HG03095 (cell line): ENCODE results near the gene LRRC71.

ENCODE experiments used
- ATAC-seq: cut with Tn5 transposase; IDR thresholded peaks from one replicate; pipeline ENCODE4 v1.9.1; 2021; ENCODE audit warnings: moderate library complexity; ENCODE audit not compliant: unreplicated experiment

Gene LRRC71

DNA sequence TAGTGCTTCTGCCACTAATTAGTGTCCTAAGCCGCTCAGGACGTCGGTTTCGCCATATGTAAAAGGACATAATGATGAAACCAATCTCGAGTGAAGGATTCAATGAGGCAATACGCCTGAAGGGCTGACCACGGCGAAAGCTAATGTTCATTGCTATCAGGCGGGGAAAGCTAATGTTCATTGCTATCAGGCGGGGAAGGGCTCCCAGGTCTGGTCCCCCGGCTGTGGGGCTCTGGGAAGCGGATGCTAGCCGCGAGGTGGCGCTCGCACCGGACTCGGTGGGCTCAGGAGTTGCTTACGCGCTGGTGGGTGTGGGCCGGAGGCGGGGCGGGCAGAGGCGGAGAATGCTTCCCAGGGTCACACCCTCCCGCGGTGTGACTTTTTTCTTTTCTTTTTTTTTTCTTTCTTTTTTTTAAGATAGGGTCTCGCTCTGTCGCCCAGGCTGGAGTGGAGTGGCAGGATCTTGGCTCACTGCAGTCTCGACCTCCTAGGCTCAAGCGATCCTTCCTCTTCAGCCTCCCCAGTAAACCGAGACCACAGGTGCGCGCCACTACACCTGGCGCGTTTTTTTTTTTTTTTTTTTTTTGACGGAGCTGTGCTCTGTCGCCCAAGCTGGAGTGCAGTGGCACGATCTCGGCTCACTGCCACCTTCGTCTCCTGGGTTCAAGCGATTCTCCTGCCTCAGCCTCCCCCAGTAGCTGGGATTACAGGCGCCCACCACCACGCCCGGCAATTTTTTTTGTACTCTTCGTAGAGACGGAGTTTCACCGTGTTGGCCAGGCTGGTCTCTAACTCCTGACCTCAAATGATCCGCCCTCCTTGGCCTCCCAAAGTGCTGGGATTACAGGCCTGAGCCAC lies 28.0 kb upstream of the LRRC71 start:
- ATAC-seq, result no peak

DNA sequence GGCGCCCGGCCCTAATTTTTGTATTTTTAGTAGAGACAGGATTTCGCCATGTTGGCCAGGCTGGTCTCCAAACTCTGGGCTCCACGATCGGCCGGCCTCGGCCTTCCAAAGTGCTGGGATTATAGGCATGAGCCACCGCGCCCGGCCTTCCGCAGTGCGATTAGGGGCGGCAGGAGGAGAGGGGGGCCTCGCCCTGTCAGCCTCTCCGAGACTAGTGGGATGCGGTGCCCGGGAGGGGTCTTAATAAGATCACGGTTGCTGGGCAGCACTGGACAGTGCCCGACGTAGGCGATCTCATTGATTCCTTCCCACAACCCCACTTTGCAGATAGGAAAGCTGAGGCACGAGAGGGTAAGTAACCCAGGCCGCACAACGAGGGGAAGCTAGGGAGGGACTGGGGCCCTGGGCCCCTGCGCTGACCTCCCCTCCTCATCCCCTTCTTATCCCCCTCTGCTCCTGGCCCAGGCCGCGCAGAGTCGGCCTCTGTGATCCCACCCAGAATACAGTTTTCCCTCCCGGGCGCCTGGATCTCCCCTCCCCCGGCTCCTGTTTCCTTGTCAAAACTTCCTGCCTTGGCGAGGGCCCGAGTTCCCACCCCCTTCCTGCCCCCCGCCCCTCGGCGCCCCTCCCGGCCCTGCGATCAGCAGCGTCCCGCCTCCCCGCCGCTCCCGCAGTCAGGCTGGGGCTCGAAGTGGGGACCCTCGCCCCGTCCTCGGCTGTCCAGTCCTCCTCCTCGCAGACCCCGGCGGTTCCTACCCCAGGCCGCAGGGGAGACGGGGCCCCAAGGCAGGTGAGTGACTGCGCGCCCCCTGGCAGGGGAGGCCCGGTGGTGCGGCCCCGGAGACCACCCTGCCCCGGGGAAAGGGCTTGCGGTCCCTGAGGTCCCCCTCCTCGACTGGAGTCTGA lies 27.1 kb upstream of the LRRC71 start, which contains the start of gene PEAR1:
TSS of gene PEAR1 (plus strand) at position 671 of the 906 bp plus-strand sequence. CDS start 10,209 bp downstream, outside the sequence.
- ATAC-seq, result no peak

DNA sequence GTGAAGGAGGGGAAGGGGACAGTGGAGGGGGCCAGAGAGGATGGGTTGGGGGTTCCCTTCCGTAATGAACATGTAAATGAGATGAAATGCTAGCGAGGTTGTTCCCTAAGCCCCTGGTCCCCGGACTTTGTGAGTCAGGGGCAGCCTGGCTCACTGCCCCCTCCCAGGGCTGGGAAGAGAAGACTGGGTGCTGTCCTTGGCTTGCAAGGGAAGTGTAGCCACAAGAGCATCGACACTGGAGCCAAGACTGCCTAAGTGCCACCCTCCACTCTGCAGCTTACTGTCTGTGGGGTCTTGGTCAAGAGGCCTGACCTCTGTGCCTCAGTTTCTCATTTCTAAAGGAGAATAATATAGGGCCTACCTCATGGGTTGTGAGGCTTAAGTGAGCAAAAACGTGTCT lies 26.4 kb upstream of the LRRC71 start:
- ATAC-seq, result no peak

DNA sequence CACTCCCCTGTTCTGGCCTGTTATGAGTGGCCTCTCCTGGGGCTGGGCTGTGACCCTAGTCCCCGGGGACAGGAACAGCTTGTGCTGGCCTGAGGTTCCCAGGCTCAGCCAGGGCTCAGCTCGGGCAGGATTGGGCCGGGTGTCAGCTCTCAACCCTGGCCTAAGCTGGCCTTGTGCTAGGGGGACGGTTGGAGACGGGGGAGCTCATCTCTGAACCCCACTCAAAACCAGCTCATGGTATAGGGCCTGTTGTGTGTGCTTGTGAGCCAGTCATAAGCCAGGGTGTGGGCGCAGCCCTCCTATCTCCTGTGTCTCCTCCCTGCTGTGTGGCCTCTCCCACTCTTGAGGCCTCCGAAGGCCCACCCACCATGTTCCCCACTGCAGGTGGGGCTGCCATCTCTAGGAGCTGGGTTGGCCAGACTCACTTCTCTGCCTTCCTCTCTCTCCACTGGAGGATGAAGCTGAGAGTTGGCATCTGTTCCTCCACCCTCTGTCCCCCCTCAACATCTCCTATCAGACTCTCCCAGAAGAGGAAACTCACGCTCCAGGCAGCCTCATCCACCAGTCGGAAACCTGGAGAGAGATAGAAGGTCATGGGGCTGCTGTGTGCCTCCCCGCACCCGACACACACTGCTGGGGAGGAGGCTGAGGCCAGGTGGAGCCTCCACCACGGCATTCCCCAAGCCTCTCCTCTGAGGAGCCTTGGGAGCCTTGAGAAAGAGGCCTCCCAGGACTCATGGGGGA lies 25.5 kb upstream of the LRRC71 start:
- no peak for ATAC-seq

DNA sequence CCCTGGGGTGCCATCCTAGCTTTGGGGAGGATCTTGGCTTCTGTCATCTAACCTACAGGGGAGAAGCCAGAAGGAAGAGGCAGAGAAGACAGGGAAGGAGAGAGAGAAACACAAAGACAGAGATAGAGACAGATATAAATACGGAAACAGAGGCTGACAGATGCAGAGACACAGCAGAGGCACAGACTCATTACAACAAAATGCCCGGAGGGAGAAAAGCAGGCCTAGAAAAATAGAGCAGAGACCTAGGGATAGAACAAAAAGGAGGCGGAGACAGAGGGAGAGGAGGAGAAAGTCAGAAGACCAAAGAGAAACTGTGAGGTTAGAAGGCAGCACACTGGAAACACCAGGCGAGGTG lies 25.0 kb upstream of the LRRC71 start:
- no peak for ATAC-seq

DNA sequence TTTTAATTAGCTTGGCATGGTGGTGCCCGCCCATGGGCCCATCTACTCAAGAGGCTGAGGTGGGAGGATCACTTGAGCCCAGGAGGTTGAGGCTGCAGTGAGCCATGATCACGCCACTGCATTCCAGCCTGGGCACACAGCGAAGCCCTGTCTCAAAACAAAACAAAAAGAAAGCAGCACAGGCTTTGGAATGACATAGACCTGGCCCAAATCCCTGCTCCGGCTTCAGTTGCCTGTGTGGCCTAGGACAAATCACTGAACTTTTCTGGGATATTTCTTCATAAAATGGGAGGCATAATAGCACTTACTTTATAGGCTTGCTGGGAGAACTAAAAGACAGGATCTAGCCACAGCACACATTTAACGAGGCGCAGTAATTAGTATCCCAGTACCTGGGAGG lies 24.5 kb upstream of the LRRC71 start:
- ATAC-seq, result no peak

DNA sequence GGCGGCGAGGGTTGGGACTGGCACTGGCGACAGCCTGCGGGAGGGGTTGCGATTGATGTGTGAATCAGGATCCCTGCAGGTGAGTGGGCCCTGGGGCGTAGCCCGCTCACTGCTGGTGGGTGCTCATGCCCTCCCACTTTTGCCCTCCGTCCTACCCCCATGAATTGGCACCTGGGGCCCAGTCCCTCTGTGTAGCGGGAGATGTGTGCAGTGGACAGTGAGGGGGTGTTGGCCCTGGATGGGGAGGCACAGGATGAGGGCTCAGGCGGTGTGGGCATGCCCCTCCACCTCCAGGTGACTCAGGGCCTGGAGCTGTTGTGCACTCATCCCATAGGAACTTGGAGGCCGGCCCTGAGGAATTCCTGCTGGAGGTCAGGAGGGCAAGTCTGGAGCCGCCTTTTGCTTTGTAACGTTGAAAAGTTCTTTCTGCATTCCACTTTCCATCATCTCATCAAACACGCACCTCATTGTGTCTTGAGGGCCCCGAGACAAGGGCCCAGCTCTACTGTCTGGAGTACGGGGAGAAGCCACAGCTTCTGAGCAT lies 23.9 kb upstream of the LRRC71 start:
- no peak for ATAC-seq

DNA sequence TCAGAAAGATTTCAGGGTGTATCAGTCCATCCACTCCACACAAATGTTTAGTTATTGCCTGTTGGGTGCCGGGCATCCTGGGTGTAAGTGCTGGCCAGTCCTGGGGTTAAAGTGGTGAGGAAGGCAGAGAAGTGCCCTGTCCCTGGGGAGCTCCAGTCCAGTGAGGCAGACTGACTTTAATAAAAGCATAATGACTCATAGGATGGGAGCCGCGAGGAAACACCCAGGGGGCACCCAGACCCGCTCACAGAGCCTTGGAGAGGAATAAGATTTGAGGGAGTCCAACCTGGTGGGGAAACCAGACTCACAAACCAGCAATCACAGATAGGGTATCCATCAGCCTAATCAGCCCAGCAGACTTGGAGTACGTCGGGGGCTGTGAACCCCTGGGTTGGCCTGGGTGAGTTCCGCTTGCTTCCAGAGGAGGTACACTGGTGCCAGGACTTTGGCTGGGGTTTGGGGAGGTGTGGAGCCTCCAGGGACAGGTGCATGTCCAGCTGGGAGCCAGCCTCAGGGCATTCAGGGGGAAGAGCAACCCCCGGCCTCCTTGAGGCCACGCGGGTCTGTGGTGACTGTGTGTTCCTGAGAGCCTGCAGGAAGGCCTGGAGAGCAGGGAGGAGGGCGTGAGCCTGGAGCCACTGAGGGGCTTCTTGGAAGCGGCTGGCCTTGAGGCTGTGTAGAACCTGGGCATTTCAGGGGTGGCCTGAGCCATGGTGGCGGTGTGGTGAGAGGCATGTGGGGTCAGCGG lies 23.2 kb upstream of the LRRC71 start:
- no peak for ATAC-seq

DNA sequence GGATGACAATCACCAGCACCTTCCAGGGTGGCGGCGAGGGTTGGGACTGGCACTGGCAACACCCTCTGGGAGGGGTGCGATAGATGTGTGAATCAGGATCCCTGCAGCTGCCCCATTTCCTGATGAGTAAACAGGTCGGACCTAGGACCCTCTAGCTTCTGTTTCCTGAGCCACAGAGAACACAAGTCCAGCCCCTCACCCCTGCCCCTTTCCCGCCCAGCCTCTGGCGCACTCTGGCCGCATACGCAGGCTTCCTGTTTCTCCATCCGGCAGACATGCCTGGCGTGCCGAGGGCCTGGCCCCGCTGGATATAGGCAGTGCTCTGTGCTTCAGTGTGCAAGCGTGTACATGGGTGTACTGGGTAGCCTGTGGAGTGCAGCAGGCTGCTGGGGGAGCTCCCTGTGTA lies 22.3 kb upstream of the LRRC71 start:
- ATAC-seq, result no peak

DNA sequence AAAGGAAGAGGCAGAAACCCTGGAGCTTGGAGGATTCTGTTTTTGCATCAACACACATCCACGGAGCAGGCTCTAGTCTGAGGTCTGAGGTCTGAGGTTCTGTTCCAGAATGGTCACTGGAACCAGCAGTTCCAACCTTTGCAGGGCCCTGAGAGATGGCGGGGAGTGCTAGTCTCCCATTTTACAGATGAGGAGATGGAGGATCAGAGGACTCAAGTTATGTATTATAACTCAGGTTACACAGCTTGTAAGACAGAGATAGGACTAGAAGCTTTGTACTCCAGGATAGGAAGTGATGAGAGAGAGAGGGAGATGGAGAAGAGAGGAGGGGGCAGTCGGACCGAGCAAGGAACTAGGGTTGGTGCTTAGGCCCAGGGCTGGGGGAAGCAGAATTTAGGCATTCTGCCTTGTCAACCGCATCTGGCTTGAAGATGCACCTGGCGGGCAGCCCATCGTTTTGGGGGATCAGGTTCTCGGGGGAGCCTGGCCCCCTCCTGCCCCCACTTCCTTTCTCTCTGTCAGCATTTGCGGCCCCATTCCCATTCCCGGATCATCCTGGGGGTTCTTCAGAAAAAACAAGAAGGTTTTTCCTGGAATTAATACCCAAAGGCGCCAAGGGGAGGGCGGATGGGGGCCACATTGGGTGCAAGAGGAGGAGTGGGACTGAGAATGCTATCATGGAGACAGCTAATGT lies 21.3 kb upstream of the LRRC71 start:
- ATAC-seq, result no peak

DNA sequence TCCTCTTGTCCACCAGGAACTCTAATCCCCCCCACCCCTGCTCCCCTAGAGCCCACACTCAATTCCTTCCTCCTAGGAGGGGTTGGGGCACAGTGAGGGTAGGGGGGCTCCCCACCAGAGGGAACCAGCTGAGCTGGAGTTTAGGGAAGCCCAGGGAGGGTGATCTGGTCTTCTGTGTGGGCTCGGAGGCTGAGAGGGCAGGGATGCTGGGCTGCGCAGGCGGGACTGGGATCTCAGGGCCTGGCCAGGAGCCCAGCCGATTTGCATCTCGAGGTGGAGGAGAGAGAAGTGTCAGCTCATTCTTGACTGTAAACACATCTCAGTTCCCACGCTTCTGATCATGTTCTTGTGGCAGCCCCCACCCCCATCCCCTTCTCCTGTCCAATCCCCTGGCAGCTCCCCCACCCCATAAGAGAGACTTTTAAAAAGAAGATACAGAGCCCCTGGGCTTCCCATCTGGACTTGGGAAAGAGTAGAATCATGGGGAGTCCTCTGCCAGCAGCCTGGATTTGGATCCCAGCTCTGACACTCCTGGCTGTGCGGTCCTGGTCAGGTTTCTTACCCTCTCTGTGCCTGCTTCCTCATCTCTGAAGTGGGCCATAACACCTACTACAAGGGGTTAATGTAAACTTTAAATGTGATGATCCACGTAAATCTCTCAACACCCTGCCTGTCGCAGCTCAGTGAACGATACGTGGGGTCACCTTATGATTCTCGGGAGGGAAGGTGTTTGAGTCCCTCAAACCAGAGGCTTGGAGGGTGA lies 20.3 kb upstream of the LRRC71 start:
- ATAC-seq, result no peak

DNA sequence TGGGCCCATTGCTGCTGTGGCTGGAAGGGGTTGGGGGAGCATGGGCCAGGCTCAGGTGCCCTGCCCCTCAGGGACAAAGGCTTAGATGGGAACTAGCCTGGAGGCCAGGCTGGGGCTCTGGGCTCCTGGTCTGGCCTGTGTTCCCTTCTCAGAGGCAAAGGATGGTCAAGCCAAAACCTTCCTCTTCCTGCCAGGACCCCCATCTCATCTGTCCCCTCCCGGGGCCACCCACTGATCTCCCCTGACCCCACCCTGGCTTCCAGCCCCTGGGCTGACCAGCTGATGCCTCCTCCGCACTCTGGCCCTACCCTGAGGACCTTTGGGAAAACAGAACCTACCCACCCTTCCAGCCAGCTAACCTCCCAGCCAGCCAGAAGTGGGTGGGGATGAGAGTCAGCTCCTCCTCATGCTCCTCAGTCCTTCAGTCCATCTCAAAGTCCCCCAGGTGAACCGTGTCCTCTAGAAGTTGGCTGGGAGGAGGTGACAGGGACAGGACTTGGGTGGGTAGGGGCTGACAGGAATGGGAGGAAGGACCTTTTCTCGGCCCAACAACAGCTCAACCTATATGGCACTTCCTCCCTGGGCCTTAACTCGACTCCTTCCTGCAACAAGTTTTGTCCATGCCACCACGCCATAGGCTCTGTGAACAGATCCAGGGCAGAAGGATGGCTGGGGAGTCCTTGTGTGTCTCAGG lies 19.4 kb upstream of the LRRC71 start:
- no peak for ATAC-seq

DNA sequence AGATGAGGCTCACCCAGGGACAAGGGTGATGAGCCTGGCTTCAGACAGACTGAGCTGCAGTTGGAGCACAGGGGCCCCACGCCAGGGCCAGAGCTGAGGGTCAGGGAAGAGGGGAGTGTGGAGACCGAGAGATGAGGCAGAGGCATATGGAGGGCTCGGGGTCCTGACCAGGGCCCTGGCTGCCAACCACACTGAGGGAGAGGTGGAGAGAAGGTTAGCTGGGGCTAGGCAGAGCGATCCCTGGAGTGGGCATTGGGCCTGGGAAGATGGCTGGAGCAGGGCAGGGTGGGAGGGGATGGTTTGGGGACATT lies 18.9 kb upstream of the LRRC71 start:
- no peak for ATAC-seq

DNA sequence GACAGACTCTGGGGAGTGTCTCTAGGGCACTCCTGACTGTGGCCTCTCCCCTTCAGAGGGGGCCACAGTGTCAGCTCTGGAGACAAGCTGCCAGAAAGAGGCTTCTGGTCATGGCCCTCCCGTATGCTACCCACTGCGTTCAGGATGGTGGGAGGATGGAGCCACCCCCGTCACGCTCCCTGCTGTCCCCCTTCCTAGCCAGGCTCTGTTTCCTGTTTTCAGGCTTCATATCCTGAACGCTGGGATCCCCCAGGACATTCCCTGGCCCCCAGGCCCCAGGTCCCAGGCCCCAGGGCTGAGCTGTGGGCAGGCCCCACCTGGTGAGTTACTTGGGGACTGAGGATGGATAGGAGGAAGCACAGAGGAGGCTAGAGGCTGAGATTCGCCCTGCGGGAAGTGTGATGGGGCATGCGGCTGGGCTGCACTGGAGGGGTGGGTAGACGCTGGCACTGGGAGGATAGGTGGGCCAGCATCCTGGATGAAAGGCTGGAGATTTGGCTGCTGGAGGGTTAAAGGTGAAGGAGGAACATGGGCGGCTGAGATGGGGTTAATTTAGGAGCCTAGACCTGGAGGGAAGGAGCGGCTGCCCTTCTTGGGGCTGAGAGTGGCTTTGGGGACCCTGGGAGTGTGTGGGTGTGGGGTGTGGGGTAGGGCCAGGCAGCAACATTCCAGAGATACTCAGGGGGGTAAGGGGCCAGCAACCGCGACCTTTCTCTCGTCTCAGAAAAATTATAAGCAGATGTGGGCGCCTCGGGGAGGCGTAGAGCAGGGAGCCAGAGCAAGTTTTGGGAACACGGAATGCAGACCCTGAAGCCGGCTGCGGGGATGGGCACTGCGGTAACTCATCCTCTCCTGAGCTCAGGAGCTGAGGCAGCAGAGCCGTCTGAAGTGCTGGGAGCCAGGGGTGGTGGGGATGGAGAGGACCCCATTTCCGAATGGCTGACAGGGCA lies 18.2 kb upstream of the LRRC71 start:
- ATAC-seq, result no peak

DNA sequence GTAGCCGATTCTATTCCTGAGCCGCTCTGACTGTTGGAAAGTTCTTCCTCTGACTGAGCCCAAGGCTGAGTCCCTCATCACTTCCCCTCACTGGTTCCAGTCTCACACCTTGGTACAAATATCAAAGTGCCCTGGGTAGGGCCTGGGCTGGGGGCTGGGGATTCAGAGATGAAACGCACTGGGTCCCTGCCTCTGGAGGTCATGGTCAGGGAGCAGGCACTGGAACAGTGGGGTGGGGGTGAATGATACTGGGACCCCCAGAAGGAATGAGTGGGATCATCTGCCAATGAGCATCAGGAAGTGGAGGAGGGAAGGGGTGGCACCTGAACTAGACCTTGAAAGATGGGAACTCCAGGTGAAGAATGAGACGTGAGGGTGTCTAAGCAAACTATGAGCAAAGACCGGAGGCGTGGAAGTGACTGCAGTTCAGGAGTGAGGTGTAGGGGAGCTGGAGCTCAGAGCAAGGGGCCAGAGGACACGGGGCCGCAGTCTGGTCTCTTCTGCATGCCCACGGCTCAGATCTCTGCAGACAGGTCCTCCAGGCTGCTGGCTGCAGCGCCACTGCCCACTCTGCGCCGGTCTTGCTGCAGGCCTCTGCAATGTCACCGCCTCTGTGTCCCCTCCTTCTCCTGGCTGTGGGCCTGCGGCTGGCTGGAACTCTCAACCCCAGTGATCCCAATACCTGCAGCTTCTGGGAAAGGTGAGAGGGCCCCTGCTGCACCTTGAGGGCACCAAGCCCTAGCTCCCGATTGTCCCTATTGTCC lies 16.9 kb upstream of the LRRC71 start:
- no peak for ATAC-seq

DNA sequence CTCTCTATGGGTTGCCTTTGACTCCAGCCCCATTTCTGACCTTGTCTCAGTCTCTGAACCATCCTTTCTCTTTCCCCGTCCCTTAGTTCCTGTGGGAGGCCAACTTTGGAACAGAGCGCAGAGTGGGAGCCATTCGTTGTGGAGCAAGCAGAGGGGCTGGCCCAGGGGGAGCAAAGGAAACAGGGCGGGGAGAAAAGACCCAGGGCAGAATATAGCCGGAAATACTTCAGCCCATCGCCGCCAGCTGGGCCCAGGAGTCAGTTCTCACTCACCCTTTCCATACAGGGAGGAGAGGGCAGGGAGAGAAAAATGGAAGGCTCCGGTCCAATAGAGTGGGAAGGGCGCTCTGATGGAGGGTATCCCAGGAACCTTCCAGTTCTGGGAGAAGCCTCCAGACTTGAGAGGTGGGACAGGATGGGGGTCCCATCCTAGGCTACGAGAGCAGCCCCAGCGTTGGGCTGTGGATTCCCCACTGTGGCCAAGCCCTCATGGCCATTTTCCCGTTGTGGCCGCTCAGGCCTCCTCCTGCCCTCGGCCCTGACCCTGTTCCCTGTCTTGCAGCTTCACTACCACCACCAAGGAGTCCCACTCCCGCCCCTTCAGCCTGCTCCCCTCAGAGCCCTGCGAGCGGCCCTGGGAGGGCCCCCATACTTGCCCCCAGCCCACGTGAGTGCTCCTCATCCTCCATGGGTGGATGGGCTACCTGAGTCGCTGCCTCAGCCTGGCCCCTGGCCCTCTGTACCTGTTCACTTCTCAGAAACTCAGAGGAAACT lies 16.1 kb upstream of the LRRC71 start:
- ATAC-seq, result no peak
